Measurements from ENCODE around the gene PHTF2.
"Not testable (repeated sequence)": the region's sequence is repeated elsewhere in the genome, so short reads cannot be mapped to it uniquely, and the experiment has no call there.

PHTF2 gene

GRCh38 chr7:77991656-77992055, 193.1 kb downstream of the PHTF2 start:
- no peak for DNase-seq (ENCODE audit: low read depth)

- no peak for DNase-seq (ENCODE audit: low read depth)
Measured at GRCh38 chr7:77993838-77994237, 195.3 kb downstream of the PHTF2 start.

- no peak for DNase-seq (ENCODE audit: low read depth)
Measured at GRCh38 chr7:77995717-77996116, 197.1 kb downstream of the PHTF2 start.

GRCh38 chr7:77999168-77999567, 200.6 kb downstream of the PHTF2 start:
- not testable (repeated sequence) for DNase-seq (ENCODE audit: low read depth)

GRCh38 chr7:78002021-78002420, 203.4 kb downstream of the PHTF2 start:
- DNase-seq (ENCODE audit: low read depth) = no peak

GRCh38 chr7:78002715-78003114, 204.1 kb downstream of the PHTF2 start:
- no peak for DNase-seq (ENCODE audit: low read depth)

GRCh38 chr7:78006063-78006755, 207.6 kb downstream of the PHTF2 start:
- no peak for DNase-seq (ENCODE audit: low read depth)
